Body of pancreas (tissue), 4 donors: ENCODE measurements around the gene DPT. TPM values are rescaled to one million over a fixed set of nuclear protein-coding genes. Genes with fewer than 3 reads are reported as not detected.

Experiments used
- ATAC-seq: fragments of 150-250 bp; one replicate; pipeline ENCODE4 v1.9.1; 2016
- DNase-seq, 4 donors: peaks; one replicate each; pipeline ENCODE4 v3.0.0-alpha.2; 2019
- H3K27ac ChIP-seq, 4 donors: fragments of 200-600 bp; sonication (generic); 1 replicate in 3 of 4; 2 replicates in 1 of 4; pipeline versions ENCODE4 v1.5.1 to v1.6.1; 2016 to 2019; ENCODE audit warnings: mild to moderate bottlenecking in 1 of 4, mixed read lengths in 1 of 4, moderate library complexity in 1 of 4
- H3K27me3 ChIP-seq, 2 donors: fragments of 200-600 bp; sonication (generic); one replicate each; pipeline ENCODE4 v1.6.0; 2016; ENCODE audit warnings: mild to moderate bottlenecking in 1 of 2
- H3K36me3 ChIP-seq, 2 donors: fragments of 200-600 bp; sonication (generic); replicated peaks in 1 of 2; 2 replicates each; pipeline ENCODE4 v1.5.1; 2016; ENCODE audit warnings: low read depth in 2 of 2; ENCODE audit not compliant: insufficient read depth in 1 of 2
- H3K4me1 ChIP-seq: fragments of 200-600 bp; sonication (generic); one replicate; pipeline ENCODE4 v1.6.0; 2016
- H3K4me3 ChIP-seq, 2 donors: fragments of 200-600 bp; sonication (generic); 1 replicate in 1 of 2; 2 replicates in 1 of 2; pipeline ENCODE4 v1.5.1; 2016 to 2019
- H3K9me3 ChIP-seq, 3 donors: fragments of 200-600 bp; sonication (generic); 1 replicate in 2 of 3; 2 replicates in 1 of 3; pipeline ENCODE4 v1.5.1; 2016
- POLR2A ChIP-seq, 3 donors: fragments of 450-650 bp; IDR thresholded peaks; one replicate each; pipeline ENCODE4 v1.6.1; 2016; ENCODE audit warnings: antibody characterized with exemption in 3 of 3, mild to moderate bottlenecking in 2 of 3
- WGBS, 2 donors: methylation state at CpG; one replicate each; pipeline ENCODE4 v1.1.5; 2017; 5-methylcytosine and 5-hydroxymethylcytosine counted together
- intact Hi-C: fragments of 100-400 bp; cut with DNase I; formaldehyde crosslinking; loops from one replicate; pipeline ENCODE4 v1.15.1; 2023
- total RNA-seq, 2 donors: library from RNA; depleted of rRNA; stranded (reverse); fragments of >200 nt; gene quantifications; one replicate each; pipeline ENCODE4 v1.1.0, GENCODE V29; 2016
- TF ChIP-seq, protein P1 (sequence below), 7 experiments: fragments of 450-650 bp in 4 of 7; fragments of 200-600 bp in 3 of 7; sonication (generic) in 3 of 7; IDR thresholded peaks; one replicate each; pipeline ENCODE4 v1.5.1; 2016 to 2019; ENCODE audit warnings: antibody characterized with exemption in 7 of 7

Gene DPT
- total RNA-seq, 2 donors from 2014 or later = 25.4 to 57.1 TPM

DNA sequence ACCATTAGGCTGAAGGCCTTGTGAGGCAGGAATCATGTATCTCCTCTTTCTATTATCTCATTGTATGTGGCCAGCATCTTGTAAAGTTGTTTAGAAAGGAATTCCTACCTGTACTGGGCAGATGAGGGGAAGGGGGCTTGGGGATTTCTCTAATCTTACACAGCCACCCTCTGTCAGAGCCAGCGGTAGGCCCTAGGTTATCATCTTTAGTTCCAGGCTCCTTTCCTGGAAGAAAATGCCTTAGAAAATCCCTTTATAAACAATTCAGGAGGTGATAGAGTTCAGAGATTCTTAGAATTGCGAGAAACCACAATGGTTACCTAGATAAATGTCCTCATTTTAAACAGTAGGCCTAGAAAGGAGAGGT is 35.2 kb downstream of the DPT start:
- Histone ChIP-seq H3K4me1 (peaks cover 67% of the 10 kb centered on the region), H3K27me3 (no peaks in the 10 kb centered on the region), H3K4me3 (no peak overlapping the region), H3K36me3 (no peaks in the 10 kb centered on the region), H3K9me3 (no peaks in the 10 kb centered on the region), H3K27ac (peak overlapping the region; percentile 68 to 90 (median 77))
- intact Hi-C loops = no loop called here
- no peak for TF ChIP-seq POLR2A (IDR thresholded peaks at IDR 0.05)
- TF ChIP-seq, protein P1, sequence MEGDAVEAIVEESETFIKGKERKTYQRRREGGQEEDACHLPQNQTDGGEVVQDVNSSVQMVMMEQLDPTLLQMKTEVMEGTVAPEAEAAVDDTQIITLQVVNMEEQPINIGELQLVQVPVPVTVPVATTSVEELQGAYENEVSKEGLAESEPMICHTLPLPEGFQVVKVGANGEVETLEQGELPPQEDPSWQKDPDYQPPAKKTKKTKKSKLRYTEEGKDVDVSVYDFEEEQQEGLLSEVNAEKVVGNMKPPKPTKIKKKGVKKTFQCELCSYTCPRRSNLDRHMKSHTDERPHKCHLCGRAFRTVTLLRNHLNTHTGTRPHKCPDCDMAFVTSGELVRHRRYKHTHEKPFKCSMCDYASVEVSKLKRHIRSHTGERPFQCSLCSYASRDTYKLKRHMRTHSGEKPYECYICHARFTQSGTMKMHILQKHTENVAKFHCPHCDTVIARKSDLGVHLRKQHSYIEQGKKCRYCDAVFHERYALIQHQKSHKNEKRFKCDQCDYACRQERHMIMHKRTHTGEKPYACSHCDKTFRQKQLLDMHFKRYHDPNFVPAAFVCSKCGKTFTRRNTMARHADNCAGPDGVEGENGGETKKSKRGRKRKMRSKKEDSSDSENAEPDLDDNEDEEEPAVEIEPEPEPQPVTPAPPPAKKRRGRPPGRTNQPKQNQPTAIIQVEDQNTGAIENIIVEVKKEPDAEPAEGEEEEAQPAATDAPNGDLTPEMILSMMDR (IDR thresholded peaks at IDR 0.05) = no peak
- WGBS, 2 donors = 54 to 74% methylated on average over 2 of the region's 2 CpGs
- DNase-seq (no peak), ATAC-seq (no peak)

- Histone ChIP-seq H3K27ac (peak overlapping the region; percentile 68 to 90 (median 77)), H3K36me3 (no peaks in the 10 kb centered on the region), H3K27me3 (no peaks in the 10 kb centered on the region), H3K9me3 (no peaks in the 10 kb centered on the region), H3K4me1 (peaks cover 72% of the 10 kb centered on the region), H3K4me3 (no peak overlapping the region)
- DNase-seq (peak; percentile 66 to 85 (median 70)), ATAC-seq (peak; percentile 84)
- TF ChIP-seq, protein P1 (IDR thresholded peaks at IDR 0.05) = no peak
- no peak for TF ChIP-seq POLR2A (IDR thresholded peaks at IDR 0.05)
- intact Hi-C loops = no loop called here
- 15 to 18% methylated on average over 8 of the region's 8 CpGs for whole genome bisulfite sequencing, 2 donors
Observed at GRCh38 chr1:168693197-168693871, 35.7 kb downstream of the DPT start.

GRCh38 chr1:168692472-168692871 is 36.5 kb downstream of the DPT start:
- Histone ChIP-seq H3K4me1 (peaks cover 80% of the 10 kb centered on the region), H3K4me3 (no peak overlapping the region), H3K27ac (peak overlapping the region; percentile 68 to 90 (median 77)), H3K27me3 (no peaks in the 10 kb centered on the region), H3K36me3 (no peaks in the 10 kb centered on the region), H3K9me3 (no peaks in the 10 kb centered on the region)
- TF ChIP-seq, protein P1 (IDR thresholded peaks at IDR 0.05) = no peak
- TF ChIP-seq POLR2A (IDR thresholded peaks at IDR 0.05) = no peak
- no peak for ATAC-seq
- intact Hi-C loops = no loop called here
- no peak for DNase-seq
- 84 to 89% methylated on average over 3 of the region's 3 CpGs for WGBS, 2 donors

- no peaks in the 10 kb centered on the region for H3K36me3 ChIP-seq
- no peak overlapping the region for H3K4me3 ChIP-seq
- no peak for ATAC-seq
- 73 to 77% methylated on average over 5 of the region's 5 CpGs for WGBS, 2 donors
- H3K27ac ChIP-seq = peak overlapping the region; percentile 57 to 90 (median 82)
- no peaks in the 10 kb centered on the region for H3K27me3 ChIP-seq
- no peaks in the 10 kb centered on the region for H3K9me3 ChIP-seq
- intact Hi-C loops = no loop called here
- TF ChIP-seq, protein P1 (IDR thresholded peaks at IDR 0.05) = no peak
- TF ChIP-seq POLR2A (IDR thresholded peaks at IDR 0.05) = no peak
- no peak for DNase-seq
- H3K4me1 ChIP-seq = peaks cover 88% of the 10 kb centered on the region
Observed at GRCh38 chr1:168691541-168691940, 37.5 kb downstream of the DPT start.
